NT2/D1 (cell line): Measurements from ENCODE around the gene ADGRE3.

Experiments used
- YY1 ChIP-seq: IDR thresholded peaks from 2 replicates; pipeline ENCODE4 v1.6.1; 2011; ENCODE audit not compliant: insufficient read length, insufficient read depth
- ZNF274 ChIP-seq: IDR thresholded peaks from 2 replicates; pipeline ENCODE4 v1.6.1; 2011; ENCODE audit warnings: mild to moderate bottlenecking, low read depth, low read length

- TF ChIP-seq YY1 (no peak), ZNF274 (no peak)
These were observed 75.0 kb downstream of the ADGRE3 start for GRCh38 chr19:14599548-14600147.
